ENCODE results near the gene PELI2. TPM values are rescaled to one million over a fixed set of nuclear protein-coding genes. Genes with fewer than 3 reads are reported as not detected.

The PELI2 gene
- total and polyA plus RNA-seq, 2 experiments from 2014 or later = 8.0 to 24.5 TPM

DNA sequence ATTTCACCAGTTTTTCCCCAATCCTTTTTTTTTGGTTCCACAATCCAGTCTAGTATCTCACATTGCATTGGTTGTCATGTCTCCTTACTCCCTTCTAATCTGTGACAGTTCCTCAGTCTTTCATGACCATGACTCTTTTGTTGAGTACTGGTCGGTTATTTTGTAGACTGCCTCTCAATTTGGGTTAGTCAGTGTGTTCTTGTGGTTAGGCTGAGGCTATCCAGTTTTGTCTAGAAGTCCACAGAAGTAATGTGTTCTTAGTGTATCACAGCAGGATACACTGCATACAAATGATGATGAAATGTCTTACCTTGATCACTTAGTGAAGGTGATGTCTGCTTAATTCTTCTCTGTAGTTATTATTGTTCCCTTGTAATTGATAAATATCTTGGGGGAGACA, 24.8 kb downstream of the PELI2 start (continued):
- TF ChIP-seq, protein P1, sequence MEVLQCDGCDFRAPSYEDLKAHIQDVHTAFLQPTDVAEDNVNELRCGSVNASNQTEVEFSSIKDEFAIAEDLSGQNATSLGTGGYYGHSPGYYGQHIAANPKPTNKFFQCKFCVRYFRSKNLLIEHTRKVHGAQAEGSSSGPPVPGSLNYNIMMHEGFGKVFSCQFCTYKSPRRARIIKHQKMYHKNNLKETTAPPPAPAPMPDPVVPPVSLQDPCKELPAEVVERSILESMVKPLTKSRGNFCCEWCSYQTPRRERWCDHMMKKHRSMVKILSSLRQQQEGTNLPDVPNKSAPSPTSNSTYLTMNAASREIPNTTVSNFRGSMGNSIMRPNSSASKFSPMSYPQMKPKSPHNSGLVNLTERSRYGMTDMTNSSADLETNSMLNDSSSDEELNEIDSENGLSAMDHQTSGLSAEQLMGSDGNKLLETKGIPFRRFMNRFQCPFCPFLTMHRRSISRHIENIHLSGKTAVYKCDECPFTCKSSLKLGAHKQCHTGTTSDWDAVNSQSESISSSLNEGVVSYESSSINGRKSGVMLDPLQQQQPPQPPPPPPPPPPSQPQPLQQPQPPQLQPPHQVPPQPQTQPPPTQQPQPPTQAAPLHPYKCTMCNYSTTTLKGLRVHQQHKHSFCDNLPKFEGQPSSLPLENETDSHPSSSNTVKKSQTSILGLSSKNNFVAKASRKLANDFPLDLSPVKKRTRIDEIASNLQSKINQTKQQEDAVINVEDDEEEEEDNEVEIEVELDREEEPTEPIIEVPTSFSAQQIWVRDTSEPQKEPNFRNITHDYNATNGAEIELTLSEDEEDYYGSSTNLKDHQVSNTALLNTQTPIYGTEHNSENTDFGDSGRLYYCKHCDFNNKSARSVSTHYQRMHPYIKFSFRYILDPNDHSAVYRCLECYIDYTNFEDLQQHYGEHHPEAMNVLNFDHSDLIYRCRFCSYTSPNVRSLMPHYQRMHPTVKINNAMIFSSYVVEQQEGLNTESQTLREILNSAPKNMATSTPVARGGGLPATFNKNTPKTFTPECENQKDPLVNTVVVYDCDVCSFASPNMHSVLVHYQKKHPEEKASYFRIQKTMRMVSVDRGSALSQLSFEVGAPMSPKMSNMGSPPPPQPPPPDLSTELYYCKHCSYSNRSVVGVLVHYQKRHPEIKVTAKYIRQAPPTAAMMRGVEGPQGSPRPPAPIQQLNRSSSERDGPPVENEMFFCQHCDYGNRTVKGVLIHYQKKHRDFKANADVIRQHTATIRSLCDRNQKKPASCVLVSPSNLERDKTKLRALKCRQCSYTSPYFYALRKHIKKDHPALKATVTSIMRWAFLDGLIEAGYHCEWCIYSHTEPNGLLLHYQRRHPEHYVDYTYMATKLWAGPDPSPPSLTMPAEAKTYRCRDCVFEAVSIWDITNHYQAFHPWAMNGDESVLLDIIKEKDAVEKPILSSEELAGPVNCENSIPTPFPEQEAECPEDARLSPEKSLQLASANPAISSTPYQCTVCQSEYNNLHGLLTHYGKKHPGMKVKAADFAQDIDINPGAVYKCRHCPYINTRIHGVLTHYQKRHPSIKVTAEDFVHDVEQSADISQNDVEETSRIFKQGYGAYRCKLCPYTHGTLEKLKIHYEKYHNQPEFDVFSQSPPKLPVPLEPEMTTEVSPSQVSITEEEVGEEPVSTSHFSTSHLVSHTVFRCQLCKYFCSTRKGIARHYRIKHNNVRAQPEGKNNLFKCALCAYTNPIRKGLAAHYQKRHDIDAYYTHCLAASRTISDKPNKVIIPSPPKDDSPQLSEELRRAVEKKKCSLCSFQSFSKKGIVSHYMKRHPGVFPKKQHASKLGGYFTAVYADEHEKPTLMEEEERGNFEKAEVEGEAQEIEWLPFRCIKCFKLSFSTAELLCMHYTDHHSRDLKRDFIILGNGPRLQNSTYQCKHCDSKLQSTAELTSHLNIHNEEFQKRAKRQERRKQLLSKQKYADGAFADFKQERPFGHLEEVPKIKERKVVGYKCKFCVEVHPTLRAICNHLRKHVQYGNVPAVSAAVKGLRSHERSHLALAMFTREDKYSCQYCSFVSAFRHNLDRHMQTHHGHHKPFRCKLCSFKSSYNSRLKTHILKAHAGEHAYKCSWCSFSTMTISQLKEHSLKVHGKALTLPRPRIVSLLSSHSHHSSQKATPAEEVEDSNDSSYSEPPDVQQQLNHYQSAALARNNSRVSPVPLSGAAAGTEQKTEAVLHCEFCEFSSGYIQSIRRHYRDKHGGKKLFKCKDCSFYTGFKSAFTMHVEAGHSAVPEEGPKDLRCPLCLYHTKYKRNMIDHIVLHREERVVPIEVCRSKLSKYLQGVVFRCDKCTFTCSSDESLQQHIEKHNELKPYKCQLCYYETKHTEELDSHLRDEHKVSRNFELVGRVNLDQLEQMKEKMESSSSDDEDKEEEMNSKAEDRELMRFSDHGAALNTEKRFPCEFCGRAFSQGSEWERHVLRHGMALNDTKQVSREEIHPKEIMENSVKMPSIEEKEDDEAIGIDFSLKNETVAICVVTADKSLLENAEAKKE (CRISPR knock-in tag; IDR thresholded peaks at IDR 0.05) = no peak
- no peak for TF ChIP-seq ZNF114 (CRISPR knock-in tag; IDR thresholded peaks at IDR 0.05)
- TF ChIP-seq CREB1 (CRISPR knock-in tag; IDR thresholded peaks at IDR 0.05; ENCODE audit: low read depth) = no peak
- TF ChIP-seq, protein P2, sequence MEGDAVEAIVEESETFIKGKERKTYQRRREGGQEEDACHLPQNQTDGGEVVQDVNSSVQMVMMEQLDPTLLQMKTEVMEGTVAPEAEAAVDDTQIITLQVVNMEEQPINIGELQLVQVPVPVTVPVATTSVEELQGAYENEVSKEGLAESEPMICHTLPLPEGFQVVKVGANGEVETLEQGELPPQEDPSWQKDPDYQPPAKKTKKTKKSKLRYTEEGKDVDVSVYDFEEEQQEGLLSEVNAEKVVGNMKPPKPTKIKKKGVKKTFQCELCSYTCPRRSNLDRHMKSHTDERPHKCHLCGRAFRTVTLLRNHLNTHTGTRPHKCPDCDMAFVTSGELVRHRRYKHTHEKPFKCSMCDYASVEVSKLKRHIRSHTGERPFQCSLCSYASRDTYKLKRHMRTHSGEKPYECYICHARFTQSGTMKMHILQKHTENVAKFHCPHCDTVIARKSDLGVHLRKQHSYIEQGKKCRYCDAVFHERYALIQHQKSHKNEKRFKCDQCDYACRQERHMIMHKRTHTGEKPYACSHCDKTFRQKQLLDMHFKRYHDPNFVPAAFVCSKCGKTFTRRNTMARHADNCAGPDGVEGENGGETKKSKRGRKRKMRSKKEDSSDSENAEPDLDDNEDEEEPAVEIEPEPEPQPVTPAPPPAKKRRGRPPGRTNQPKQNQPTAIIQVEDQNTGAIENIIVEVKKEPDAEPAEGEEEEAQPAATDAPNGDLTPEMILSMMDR (conservative IDR thresholded peaks at IDR 0.05; ENCODE audit: low read depth in 2 of 2) = no peak
- TF ChIP-seq, protein P3, sequence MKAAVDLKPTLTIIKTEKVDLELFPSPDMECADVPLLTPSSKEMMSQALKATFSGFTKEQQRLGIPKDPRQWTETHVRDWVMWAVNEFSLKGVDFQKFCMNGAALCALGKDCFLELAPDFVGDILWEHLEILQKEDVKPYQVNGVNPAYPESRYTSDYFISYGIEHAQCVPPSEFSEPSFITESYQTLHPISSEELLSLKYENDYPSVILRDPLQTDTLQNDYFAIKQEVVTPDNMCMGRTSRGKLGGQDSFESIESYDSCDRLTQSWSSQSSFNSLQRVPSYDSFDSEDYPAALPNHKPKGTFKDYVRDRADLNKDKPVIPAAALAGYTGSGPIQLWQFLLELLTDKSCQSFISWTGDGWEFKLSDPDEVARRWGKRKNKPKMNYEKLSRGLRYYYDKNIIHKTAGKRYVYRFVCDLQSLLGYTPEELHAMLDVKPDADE (IDR thresholded peaks at IDR 0.05) = no peak

DNA sequence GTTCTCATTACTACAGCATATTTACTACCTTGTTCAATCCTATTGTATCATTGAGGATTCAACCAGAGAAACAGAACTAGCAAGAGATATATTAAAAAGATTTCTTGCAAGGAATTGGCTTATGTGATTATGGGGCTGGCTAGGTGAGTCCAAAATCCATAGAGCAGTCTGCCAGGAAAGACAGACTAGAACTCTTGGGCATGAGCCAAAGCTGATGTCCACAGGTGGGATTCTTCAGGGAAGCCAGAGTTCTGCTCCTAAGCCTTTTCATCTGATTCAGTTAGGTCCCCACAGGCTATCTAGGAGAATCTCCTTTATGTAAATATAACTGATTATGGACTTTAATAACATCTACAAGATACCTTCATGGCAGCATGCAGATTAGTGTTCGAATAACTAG, 26.0 kb downstream of the PELI2 start:
- Histone ChIP-seq H4K20me1 (replicated peaks; ENCODE audit: insufficient read depth) (no peaks in the 10 kb centered on the region; the same call in 1 of the 2 replicates), H2AFZ (no peak overlapping the region), H3F3A (replicated peaks; ENCODE audit: low read depth) (no peaks in the 10 kb centered on the region), H3K9me2 (ENCODE audit: insufficient read depth) (no peaks in the 10 kb centered on the region), H3K27me3 (ENCODE audit: insufficient read depth) (no peaks in the 10 kb centered on the region), H3K36me3 (ENCODE audit: insufficient read depth) (no peaks in the 10 kb centered on the region), H3K4me1 (ENCODE audit: insufficient read depth) (peaks cover 32% of the 10 kb centered on the region), H3K79me2 (replicated peaks; ENCODE audit: insufficient read depth) (peaks cover 92% of the 10 kb centered on the region), H3K4me3 (no peak overlapping the region), H3K27ac (ENCODE audit: low read depth) (no peak overlapping the region), H3K4me2 (no peak overlapping the region)
- ATAC-seq (no peak), DNase-seq (ENCODE audit: low spot score) (no peak)
- Mint-ChIP-seq H3K9me3 (no peaks in the 10 kb centered on the region), H3K27me3 (ENCODE audit: insufficient read depth, low read depth, poor library complexity) (peaks cover 4% of the 10 kb centered on the region), H3K27ac (no peak overlapping the region), H3K4me1 (peaks cover 55% of the 10 kb centered on the region), H3K4me3 (no peak overlapping the region), H3K36me3 (ENCODE audit: low read depth) (no peaks in the 10 kb centered on the region)
- TF ChIP-seq, protein P2 (conservative IDR thresholded peaks at IDR 0.05; ENCODE audit: low read depth in 2 of 2) = no peak
- TF ChIP-seq CREB1 (CRISPR knock-in tag; IDR thresholded peaks at IDR 0.05; ENCODE audit: low read depth) = no peak
- TF ChIP-seq STAT1 (IDR thresholded peaks at IDR 0.05; ENCODE audit: unreplicated experiment) = no peak
- TF ChIP-seq EZH2phosphoT487 (IDR thresholded peaks at IDR 0.05; ENCODE audit: unreplicated experiment) = no peak
- TF ChIP-seq JUNB (IDR thresholded peaks at IDR 0.05; ENCODE audit: unreplicated experiment) = no peak

All from GM23338 (cell line).